HCT116 (cell line): ENCODE measurements around the gene ZCCHC10. TPM values are rescaled to one million over a fixed set of nuclear protein-coding genes. Genes with fewer than 3 reads are reported as not detected.

Experiments used
- ATAC-seq: fragments of 200-7000 bp; cut with Tn5 transposase; 2 replicates; pipeline ENCODE4 v1.9.1; 2020; ENCODE audit warnings: mild to moderate bottlenecking, moderate library complexity
- BruUV-seq: library from RNA; stranded (reverse); fragments of 400-500 nt; replicated peaks from 2 replicates; lab custom pipeline; 2021; lab: Mats Ljungman, UMichigan
- CTCF ChIA-PET: fragments of 300-600 bp; sonication (Branson Sonifier 250); formaldehyde crosslinking; loops from one replicate; lab custom pipeline; 2021; ENCODE audit warnings: antibody characterized with exemption; lab: Charles Lee
- POLR2A ChIA-PET: fragments of 300-600, 350-600 bp; sonication (Branson Sonifier 250); formaldehyde crosslinking; loops from one replicate; lab custom pipeline; 2021; ENCODE audit warnings: antibody characterized with exemption; lab: Charles Lee
- RAD21 ChIA-PET, 2 experiments: fragments of 300-600 bp; sonication (Branson Sonifier 250); formaldehyde crosslinking; loops; one replicate each; lab custom pipeline; 2023; ENCODE audit warnings: low total read pairs in 2 of 2; ENCODE audit not compliant: uncharacterized antibody in 2 of 2, unreplicated experiment in 2 of 2, low non-redundant PET in 1 of 2; lab: Charles Lee
- DNase-seq: peaks from one replicate; pipeline ENCODE4 v3.0.0-alpha.2; 2010; ENCODE audit warnings: low read depth, low spot score
- H2AFZ ChIP-seq: fragments of 200-600 bp; shearing (Covaris generic), sonication (generic); 2 replicates; pipeline ENCODE4 v1.6.1; 2017; ENCODE audit warnings: low read depth, mixed run types, mixed read lengths, antibody characterized with exemption, low read length; ENCODE audit not compliant: poor library complexity, severe bottlenecking
- H3K27ac ChIP-seq: 2 replicates; pipeline ENCODE4 v1.5.1; 2012; ENCODE audit warnings: low read depth, low read length
- H3K27me3 ChIP-seq: fragments of 200-600 bp; sonication (generic); 2 replicates; pipeline ENCODE4 v1.6.1; 2016; ENCODE audit warnings: mixed run types, low read length, mixed read lengths; ENCODE audit not compliant: insufficient read depth
- H3K36me3 ChIP-seq, 2 experiments: fragments of 200-500 bp in 1 of 2; fragments of 200-600 bp in 1 of 2; sonication (Bioruptor generic) in 1 of 2; sonication (generic) in 1 of 2; 2 replicates each; pipeline versions ENCODE4 v1.5.1 to v1.6.1; 2014 to 2016; ENCODE audit warnings: low read length in 2 of 2, inconsistent platforms in 1 of 2, mixed read lengths in 1 of 2, mixed run types in 1 of 2; ENCODE audit not compliant: insufficient read depth in 2 of 2, control insufficient read depth in 1 of 2
- H3K4me1 ChIP-seq, 2 experiments: fragments of 200-600 bp in 1 of 2; sonication (generic) in 1 of 2; 2 replicates each; pipeline versions ENCODE4 v1.5.1 to v1.6.1; 2012 to 2017; ENCODE audit warnings: low read length in 2 of 2, inconsistent platforms in 1 of 2, mild to moderate bottlenecking in 1 of 2, mixed read lengths in 1 of 2, mixed run types in 1 of 2, moderate library complexity in 1 of 2; ENCODE audit not compliant: insufficient read depth in 2 of 2, control insufficient read depth in 1 of 2
- H3K4me2 ChIP-seq: fragments of 200-600 bp; sonication (generic); 2 replicates; pipeline ENCODE4 v1.6.1; 2017; ENCODE audit warnings: mixed run types, low read length, mixed read lengths
- H3K4me3 ChIP-seq, 2 experiments: fragments of 200-600 bp in 1 of 2; sonication (generic) in 1 of 2; replicated peaks in 1 of 2; 2 replicates each; pipeline ENCODE4 v1.5.1; 2011 to 2016; ENCODE audit warnings: low read length in 2 of 2, control low read depth in 1 of 2, low read depth in 1 of 2, mild to moderate bottlenecking in 1 of 2, mixed read lengths in 1 of 2, mixed run types in 1 of 2
- H3K79me2 ChIP-seq: fragments of 200-600 bp; sonication (generic); 2 replicates; pipeline ENCODE4 v1.6.1; 2017; ENCODE audit warnings: mild to moderate bottlenecking, mixed run types, low read length, moderate library complexity, mixed read lengths; ENCODE audit not compliant: insufficient read depth
- H3K9ac ChIP-seq: fragments of 200-600 bp; sonication (generic); 2 replicates; pipeline ENCODE4 v1.6.1; 2016; ENCODE audit warnings: low read length, mixed read lengths
- H3K9me2 ChIP-seq: fragments of 200-600 bp; sonication (generic), shearing (Covaris generic); 2 replicates; pipeline ENCODE4 v1.6.1; 2017; ENCODE audit warnings: mixed run types, mild to moderate bottlenecking, moderate library complexity; ENCODE audit not compliant: insufficient read depth
- H3K9me3 ChIP-seq, 2 experiments: fragments of 200-500 bp in 1 of 2; fragments of 200-600 bp in 1 of 2; sonication (Bioruptor generic) in 1 of 2; sonication (generic) in 1 of 2; 2 replicates each; pipeline ENCODE4 v1.6.1; 2014 to 2017; ENCODE audit warnings: low read length in 2 of 2, mixed read lengths in 2 of 2, inconsistent platforms in 1 of 2, low read depth in 1 of 2, mild to moderate bottlenecking in 1 of 2, mixed run types in 1 of 2, moderate library complexity in 1 of 2; ENCODE audit not compliant: control insufficient read depth in 1 of 2, insufficient read depth in 1 of 2
- H4K20me1 ChIP-seq: fragments of 200-600 bp; sonication (generic), shearing (Covaris generic); 2 replicates; pipeline ENCODE4 v1.6.1; 2017; ENCODE audit warnings: mixed run types, mild to moderate bottlenecking, moderate library complexity; ENCODE audit not compliant: insufficient read depth
- ATF3 ChIP-seq: IDR thresholded peaks from 2 replicates; pipeline ENCODE4 v1.6.1; 2012
- CBX3 ChIP-seq: IDR thresholded peaks from 2 replicates; pipeline ENCODE4 v1.6.1; 2012; ENCODE audit warnings: low read depth
- CEBPB ChIP-seq: IDR thresholded peaks from 2 replicates; pipeline ENCODE4 v1.6.1; 2012; ENCODE audit warnings: low read depth
- ELF1 ChIP-seq: IDR thresholded peaks from 2 replicates; pipeline ENCODE4 v1.6.1; 2012; ENCODE audit warnings: low read depth, borderline replicate concordance
- EZH2 ChIP-seq: fragments of 200-600 bp; sonication (generic); IDR thresholded peaks from 2 replicates; pipeline ENCODE4 v1.6.1; 2017; ENCODE audit warnings: antibody characterized with exemption, mixed run types
- EZH2phosphoT487 ChIP-seq: fragments of 200-600 bp; IDR thresholded peaks from 2 replicates; pipeline ENCODE4 v1.6.1; 2018; ENCODE audit warnings: antibody characterized with exemption, borderline replicate concordance
- FOSL1 ChIP-seq: IDR thresholded peaks from 2 replicates; pipeline ENCODE4 v1.6.1; 2012; ENCODE audit warnings: low read depth
- POLR2A ChIP-seq: IDR thresholded peaks from 2 replicates; pipeline ENCODE4 v1.7.0; 2011; ENCODE audit warnings: borderline replicate concordance; ENCODE audit not compliant: insufficient read depth, insufficient read length; ENCODE audit errors: extremely low read depth
- POLR2AphosphoS5 ChIP-seq: IDR thresholded peaks from 2 replicates; pipeline ENCODE4 v1.6.1; 2011; ENCODE audit warnings: mild to moderate bottlenecking, low read depth, low read length, moderate library complexity
- RAD21 ChIP-seq: IDR thresholded peaks from 2 replicates; pipeline ENCODE4 v1.6.1; 2012; ENCODE audit warnings: low read depth, mild to moderate bottlenecking
- SRF ChIP-seq: IDR thresholded peaks from 2 replicates; pipeline ENCODE4 v1.6.1; 2012; ENCODE audit warnings: low read depth
- YY1 ChIP-seq: IDR thresholded peaks from 2 replicates; pipeline ENCODE4 v1.6.1; 2011; ENCODE audit warnings: low read length, low read depth, moderate library complexity, mild to moderate bottlenecking; ENCODE audit not compliant: insufficient replicate concordance; ENCODE audit errors: extremely low read depth
- ZBTB33 ChIP-seq: IDR thresholded peaks from 2 replicates; pipeline ENCODE4 v1.6.1; 2011; ENCODE audit warnings: mild to moderate bottlenecking, low read length, moderate library complexity; ENCODE audit not compliant: insufficient replicate concordance; ENCODE audit errors: extremely low read depth
- ZFX ChIP-seq: fragments of 450-650 bp; IDR thresholded peaks from 2 replicates; pipeline ENCODE4 v1.6.1; 2017
- ZNF274 ChIP-seq: fragments of 200-500 bp; sonication (Bioruptor generic); IDR thresholded peaks from 2 replicates; pipeline ENCODE4 v1.6.1; 2014; ENCODE audit warnings: mild to moderate bottlenecking, low read depth, low read length, inconsistent platforms
- intact Hi-C: fragments of 100-400 bp; cut with micrococcal nuclease; formaldehyde crosslinking; loops from 2 replicates; pipeline ENCODE4 v1.10.0; 2022
- total RNA-seq: library from RNA; stranded (reverse); gene quantifications from one replicate; pipeline ENCODE4 v1.2.1, GENCODE V29; 2021; ENCODE audit not compliant: unreplicated experiment
- TF ChIP-seq, protein P1 (sequence below): IDR thresholded peaks from 2 replicates; pipeline ENCODE4 v1.6.1; 2012

The ZCCHC10 gene
- total RNA-seq, 1 experiment from 2014 or later, result 19.2 TPM

GRCh38 chr5:132979976-132980375 is 46.4 kb downstream of the ZCCHC10 start:
- TF ChIP-seq ZNF274 (no peak), POLR2A (no peak), EZH2phosphoT487 (no peak), RAD21 (no peak)
- Histone ChIP-seq H4K20me1 (no peaks in the 10 kb centered on the region), H3K4me2 (no peak overlapping the region), H3K9me2 (no peaks in the 10 kb centered on the region), H3K4me3 (no peak overlapping the region), H3K4me1 (no peaks in the 10 kb centered on the region), H3K9ac (no peak overlapping the region), H3K9me3 (no peaks in the 10 kb centered on the region; a peak in 1 of 4 replicates), H3K79me2 (no peaks in the 10 kb centered on the region), H2AFZ (no peak overlapping the region), H3K36me3 (no peaks in the 10 kb centered on the region), H3K27ac (no peak overlapping the region), H3K27me3 (no peaks in the 10 kb centered on the region)
- BruUV-seq, result no TSS peak
- RAD21 ChIA-PET, result no interaction called here
- no peak for DNase-seq
- ATAC-seq, result no peak
- POLR2A ChIA-PET, result no interaction called here
- CTCF ChIA-PET, result no interaction called here
- intact Hi-C loops, result no loop called here

DNA sequence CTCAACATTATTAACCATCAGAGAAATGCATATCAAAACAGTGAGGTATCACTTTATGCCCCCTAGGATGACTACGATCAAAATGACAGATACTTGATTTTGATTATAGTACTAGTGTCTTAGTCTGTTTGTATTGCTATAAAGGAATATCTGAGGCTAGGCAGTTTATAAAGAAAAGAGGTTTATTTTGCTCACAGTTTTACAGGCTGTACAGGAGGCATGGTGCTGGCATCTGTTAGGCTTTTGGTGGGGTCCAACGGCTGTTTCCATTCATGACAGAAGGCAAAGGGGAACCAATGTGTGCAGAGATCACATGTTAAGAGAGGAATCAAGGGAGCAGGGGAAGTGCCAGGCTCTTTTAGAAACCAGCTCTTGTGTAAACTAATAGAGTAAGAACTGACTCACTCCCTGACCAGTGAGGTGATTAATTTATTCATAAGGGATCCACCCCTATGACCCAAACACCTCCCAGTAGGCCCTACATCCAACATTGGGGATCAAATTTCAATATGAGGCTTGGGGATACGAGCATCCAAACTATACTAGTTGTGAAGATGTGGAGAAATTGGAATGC is 46.9 kb downstream of the ZCCHC10 start:
- POLR2A ChIA-PET, result no interaction called here
- no peak overlapping the region for H3K4me2 ChIP-seq
- H3K9ac ChIP-seq, result no peak overlapping the region
- H3K9me2 ChIP-seq, result no peaks in the 10 kb centered on the region
- ATAC-seq (no peak), DNase-seq (no peak)
- H4K20me1 ChIP-seq, result no peaks in the 10 kb centered on the region
- RAD21 ChIA-PET, result no interaction called here
- no peaks in the 10 kb centered on the region; a peak in 1 of 4 replicates for H3K9me3 ChIP-seq
- no peaks in the 10 kb centered on the region for H3K4me1 ChIP-seq
- no TSS peak for BruUV-seq
- intact Hi-C loops, result no loop called here
- H3K4me3 ChIP-seq, result no peak overlapping the region
- H2AFZ ChIP-seq, result no peak overlapping the region
- no peak overlapping the region for H3K27ac ChIP-seq
- H3K36me3 ChIP-seq, result no peaks in the 10 kb centered on the region
- CTCF ChIA-PET, result no interaction called here
- TF ChIP-seq CEBPB (no peak), POLR2AphosphoS5 (no peak), SRF (no peak), FOSL1 (no peak), CBX3 (no peak), ATF3 (no peak), ELF1 (no peak), ZBTB33 (no peak), EZH2 (no peak), ZFX (no peak), YY1 (no peak)
- TF ChIP-seq, protein P1, sequence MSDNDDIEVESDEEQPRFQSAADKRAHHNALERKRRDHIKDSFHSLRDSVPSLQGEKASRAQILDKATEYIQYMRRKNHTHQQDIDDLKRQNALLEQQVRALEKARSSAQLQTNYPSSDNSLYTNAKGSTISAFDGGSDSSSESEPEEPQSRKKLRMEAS, result no peak
- H3K79me2 ChIP-seq, result no peaks in the 10 kb centered on the region
- H3K27me3 ChIP-seq, result no peaks in the 10 kb centered on the region
